ENCODE data around the gene SERTAD3.
"Not testable (repeated sequence)": the region's sequence is repeated elsewhere in the genome, so short reads cannot be mapped to it uniquely, and the experiment has no call there.

SERTAD3 gene

DNA sequence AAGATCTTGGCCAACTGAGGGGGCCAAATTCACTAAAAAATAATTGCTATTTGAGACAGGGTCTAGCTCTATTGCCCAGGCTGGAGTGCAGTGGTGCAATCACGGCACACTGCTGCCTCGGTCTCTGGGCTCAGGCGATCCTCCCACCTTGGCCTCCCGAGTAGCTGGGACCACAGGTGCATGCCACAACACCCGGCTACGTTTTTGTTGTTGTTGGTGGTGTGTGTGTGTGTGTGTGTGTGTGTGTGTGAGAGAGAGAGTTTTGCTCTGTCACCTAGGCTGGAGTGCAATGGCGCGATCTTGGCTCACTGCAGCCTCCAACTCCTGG is 35.6 kb downstream of the SERTAD3 start:
- DNase-seq (ENCODE audit: low read depth), result not testable (repeated sequence)

DNA sequence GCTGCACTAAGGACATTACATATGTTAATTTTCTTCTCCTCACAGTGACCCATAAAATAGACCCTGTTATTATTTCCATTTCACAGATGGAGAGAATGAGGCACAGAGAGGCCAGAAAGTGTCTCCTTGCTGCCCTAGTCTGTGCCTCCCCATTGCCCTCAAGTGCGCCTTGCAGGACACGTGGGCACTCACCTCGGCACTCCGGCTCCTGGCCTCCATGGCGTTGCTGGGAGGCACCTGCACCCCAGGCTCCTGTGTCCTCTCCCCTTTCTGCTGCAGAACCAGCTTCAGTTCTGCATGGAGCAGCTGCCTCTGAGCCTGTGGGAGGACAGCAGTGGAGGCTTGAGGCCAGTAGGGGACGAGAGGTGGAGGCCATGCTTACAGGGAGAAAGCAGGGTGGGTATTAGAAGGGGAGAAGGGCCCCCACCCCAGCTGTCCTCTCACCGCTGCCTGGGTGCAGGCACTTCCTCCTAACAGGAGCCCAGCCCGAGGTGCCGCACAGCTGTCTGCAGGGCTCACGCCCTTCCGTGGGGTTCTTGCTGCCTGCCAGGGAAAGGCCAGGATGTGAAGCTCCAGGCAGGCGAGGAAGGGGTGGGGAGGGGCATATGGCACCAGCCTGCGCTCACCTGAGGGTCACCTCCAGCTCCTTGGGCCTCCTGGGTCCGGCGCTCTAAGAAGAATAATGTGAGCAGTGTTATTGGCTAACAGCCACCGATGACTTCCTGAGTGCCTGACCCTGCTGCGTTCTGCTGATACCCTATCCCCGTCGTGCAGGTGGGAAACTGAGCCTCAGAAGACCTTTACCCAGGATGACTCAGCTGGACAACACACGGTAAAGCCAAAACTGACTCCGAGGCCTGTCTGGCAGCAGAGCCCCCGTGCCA is 36.2 kb downstream of the SERTAD3 start:
- no peak for DNase-seq (ENCODE audit: low read depth)

DNA sequence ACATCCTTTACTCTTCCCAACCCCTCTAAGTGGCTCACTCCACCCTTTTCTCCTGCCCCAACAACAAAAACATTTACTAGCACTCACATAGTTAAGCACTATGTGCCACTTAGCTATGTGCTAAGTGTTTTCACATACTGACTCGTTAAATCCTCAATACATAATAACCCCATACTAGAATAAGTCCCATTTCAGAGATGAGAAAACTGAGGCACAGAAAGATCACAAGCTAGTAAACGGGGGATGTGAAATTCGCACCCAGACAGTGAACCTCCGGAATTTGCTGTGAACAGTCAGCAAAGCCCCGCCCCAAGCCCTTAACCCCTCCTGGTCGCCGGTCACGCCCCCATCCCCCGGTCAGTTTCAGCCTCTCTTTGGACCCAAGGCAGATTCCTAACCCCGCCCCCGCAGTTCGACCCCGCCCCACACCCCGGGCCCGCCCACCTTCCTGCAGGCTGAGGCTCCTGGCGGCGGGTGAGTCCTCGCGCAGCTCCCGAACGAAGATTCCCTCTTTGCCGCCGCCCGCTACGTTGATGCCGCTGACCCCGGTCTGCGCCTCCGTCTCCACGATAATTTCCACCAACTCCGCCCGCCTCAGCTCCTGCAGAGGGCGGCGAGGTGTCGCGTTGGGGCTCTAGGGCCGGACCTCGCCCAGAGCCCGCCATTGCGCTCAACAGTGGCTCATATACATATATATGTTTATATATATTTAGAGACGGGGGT is 40.7 kb downstream of the SERTAD3 start:
- peak; percentile 57 for DNase-seq (ENCODE audit: low read depth)

DNA sequence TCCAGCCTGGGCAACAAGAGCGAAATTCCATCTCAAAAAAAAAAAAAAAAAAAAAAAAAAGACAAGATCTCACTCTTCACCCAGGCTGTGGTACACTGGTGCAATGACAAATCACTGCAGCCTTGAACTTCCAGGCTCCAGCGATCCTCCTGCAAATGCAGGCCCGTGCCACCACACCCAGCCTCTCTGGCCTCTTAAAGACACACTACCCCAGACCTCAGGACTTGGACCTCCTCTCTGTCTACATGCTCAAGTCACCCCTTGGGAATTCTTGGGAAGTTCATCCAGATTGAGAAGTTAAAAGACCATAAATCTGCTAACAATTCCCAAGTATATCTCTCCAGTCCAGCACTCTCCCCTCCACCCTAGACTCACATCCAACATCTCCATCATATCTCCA is 43.6 kb downstream of the SERTAD3 start:
- DNase-seq (ENCODE audit: low read depth), result no peak

DNA sequence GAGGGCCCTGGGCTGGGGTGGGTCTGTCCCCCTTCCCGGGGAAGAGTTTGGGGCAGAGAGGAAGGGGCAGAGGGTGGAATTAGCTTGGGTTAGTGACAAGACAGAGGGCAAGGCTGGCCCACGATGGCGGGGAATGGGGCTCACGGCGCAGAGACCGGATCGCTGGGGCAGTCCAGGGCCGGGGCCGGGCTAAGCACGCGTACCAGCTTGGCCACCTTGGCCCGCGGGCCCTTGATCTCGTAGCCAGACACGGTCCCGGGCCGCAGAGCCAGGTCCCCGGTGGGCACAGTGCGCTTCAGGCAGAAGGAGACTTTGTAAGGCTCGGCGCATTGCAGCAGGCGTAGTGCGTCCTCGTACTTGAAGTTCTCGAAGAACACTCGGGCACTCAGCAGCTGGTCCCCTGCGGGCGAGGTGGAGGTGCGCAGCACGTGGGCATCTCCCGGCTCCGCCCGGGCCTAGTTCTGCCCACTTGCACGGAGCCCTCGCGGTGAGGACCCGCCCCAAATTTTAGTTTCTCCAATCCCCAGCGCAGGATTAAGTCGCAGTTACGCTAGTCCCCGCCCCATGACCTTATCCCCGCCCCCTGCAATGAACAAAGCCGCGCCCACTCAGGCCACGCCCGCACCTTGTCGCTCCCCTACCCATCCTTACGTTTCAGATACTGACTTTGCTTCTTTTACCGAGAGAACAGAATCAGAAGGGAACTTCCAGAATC is 45.6 kb downstream of the SERTAD3 start:
- DNase-seq (ENCODE audit: low read depth), result peak; percentile 21

DNA sequence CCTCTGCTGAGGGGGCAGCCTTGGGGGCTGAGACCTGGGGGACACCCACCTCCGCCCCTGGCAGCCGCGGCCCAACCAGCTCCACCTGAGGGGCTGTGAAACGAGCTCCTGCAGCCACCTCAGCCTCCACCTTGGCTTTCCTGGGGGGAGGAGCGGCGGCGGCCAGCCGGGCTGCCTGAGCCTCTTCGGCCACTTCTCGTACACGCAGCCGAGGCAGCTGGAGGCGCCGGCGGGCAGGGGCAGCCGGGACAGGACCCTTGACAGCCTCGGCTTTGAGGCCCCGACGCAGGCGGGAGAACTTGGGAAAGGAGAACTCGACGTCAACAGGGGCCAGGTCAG is 46.6 kb downstream of the SERTAD3 start:
- DNase-seq (ENCODE audit: low read depth), result no peak

DNA sequence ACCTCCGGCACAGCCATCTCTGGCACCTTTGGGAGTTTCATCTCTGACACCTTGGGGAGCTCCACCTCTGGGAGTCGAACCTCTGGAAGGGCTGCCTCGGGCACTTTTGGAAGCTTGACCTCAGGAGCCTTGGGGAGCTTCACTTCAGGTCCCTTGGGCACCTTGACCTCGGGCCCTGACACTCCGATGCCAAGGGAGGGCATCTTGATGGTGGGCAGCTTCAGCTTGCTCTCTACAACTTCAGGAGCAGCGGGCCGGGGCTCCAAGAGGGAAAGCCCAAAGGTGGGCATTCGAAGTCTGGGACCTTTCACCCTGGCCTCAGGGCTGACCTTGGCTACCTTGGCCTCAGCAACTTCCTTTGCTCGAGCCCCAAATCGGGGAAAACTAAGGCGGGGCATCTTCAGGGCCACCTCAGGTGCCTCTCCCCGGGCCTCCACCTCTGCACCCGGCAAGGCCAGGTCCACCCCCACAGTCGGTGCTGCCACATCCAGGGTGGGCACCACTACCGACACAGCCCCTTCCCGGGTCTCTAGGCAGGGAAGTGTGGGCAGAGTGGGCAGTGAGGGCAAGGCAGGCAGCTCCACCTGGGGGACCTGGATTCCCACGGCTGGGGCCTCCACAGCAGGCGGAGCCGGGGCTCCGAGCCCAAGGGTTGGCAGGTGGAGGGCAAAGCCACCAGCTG is 47.1 kb downstream of the SERTAD3 start:
- no peak for DNase-seq (ENCODE audit: low read depth)

DNA sequence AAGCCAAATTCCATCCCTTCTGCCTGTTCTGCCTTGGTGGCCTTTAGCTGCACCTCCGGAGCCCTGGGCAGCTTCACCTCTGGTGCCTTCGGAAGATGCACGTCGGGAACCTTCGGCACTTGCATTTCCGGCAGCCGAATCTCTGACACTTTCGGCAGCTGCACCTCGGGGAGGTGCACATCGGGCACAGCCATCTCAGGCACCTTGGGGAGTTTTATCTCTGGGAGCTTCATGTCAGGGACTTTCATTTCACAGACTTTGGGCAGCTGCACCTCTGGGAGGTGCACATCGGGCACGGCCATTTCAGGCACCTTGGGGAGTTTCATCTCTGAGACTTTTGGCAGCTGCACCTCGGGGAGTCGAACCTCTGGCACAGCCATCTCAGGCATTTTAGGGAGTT is 48.2 kb downstream of the SERTAD3 start:
- DNase-seq (ENCODE audit: low read depth), result no peak

DNA sequence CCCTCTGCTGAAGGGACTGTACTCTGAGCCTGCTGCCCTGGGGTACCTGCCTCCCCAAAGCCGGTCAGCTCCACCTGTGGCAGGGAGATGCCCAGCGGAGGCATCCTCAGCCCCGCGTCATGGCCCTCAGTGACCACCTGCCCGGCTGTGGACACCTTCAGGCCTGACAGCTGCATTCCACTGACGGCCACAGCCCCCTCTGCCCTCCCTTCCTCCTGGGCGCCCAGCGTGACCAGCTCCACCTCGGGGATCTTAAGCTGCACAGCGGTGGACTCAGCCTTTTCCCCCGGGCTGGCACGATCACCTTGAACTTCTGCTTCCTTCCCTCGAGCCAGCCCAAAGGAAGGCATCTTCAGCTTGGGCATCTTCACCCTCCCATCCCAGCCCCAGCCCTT is 49.3 kb downstream of the SERTAD3 start:
- no peak for DNase-seq (ENCODE audit: low read depth)

DNA sequence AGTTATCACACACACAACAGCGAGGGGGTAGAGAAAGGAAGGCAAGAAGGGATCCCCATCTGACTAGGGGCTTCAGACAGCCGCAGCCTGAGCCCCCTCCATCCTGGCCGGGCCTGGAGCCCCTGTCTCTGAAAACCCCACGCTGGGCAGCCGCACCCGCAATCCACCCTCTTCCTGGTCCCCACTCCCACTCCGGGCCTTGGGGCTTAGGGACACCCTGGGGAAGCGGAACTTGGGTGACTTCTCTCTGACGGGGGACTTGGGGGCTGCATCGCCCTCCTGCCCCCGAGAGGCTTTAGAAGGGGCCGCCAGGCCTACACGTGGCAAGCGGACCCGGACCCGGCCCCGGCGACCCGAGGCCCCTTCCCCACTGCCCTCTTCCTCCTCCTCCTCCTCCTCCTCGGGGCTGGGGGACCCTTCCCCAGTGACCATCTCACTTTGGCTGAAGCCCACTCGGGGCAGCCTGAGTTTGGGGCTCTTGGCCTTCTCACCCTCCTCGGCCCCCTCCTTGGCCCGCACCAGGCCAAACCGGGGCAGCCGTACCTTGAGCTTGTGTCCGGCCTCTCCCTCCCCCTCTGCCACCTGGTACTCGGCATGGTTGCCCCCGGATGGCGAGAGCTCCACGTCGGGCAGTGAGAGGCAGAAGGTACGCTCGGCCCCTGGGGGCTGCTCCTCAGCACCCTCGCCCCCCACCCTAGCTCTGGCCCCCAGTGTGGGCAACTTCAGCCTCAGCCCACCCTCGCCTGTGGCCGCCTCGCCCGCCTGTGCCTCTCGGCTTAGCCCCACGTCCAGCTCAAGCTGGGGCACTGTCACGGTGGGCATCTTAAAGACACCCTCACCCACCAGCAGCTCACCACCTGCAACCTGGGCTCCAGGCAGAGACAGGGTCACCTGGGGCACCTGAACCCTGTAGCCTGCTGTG is 50.0 kb downstream of the SERTAD3 start:
- DNase-seq (ENCODE audit: low read depth), result no peak

DNA sequence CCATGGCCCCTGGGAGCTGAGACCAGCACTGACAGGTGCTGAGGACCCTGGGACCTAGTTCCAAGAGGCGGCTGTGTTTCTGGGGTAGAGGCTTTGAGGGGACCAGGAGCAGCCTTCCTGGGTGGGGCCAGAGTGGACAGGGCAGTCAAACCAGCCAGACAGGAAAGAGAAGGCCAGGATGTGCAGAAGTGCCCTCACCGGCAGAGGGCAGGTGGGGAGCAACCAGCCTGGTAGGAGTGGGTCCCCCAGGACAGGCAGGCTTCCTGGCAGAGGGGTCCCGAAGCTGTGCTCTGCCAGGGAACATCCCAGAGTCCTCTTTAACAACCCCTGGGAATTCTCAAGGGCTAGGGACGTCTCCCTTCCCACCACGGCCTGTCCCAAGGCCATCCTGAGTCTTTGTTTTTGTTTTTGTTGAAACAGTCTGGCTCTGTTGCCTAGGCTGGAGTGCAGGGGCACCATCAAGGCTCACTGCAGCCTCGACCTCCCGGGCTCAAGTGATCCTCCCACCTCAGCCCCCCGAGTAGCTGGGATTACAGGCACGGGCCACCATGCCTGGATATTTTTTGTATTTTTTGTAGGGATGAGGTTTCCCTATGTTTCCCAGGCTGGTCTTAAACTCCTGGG is 51.1 kb downstream of the SERTAD3 start:
- DNase-seq (ENCODE audit: low read depth), result no peak

DNA sequence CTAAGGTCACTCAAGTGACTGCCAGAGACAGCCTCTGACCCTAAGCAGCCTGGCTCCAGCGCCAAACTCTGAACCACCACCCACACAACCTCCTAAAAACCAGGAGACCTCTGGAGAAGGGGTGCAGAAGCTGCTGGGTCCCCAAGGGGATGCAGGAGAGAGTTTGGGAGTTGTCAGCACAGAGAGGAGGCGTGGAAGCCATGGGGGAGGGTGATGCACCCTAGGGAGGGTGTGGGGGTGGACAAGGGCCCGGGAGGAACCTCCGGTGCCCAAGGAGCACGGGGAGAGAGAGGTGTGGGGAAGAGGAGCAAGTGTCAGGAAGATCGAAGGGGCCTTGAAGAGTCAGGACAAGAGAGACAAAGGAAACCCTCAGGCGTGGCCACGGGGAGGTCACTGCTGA is 52.0 kb downstream of the SERTAD3 start:
- no peak for DNase-seq (ENCODE audit: low read depth)
